ENCODE data around the gene RPS3A. TPM values are rescaled to one million over a fixed set of nuclear protein-coding genes. Genes with fewer than 3 reads are reported as not detected.
A peak's percentile ranks its signal among the peaks of the same experiment; 100 is the strongest.
"Not testable (repeated sequence)": the region's sequence is repeated elsewhere in the genome, so short reads cannot be mapped to it uniquely, and the experiment has no call there.

The RPS3A gene
- total RNA-seq, 1 experiment from 2014 or later, result 2,111 TPM

DNA sequence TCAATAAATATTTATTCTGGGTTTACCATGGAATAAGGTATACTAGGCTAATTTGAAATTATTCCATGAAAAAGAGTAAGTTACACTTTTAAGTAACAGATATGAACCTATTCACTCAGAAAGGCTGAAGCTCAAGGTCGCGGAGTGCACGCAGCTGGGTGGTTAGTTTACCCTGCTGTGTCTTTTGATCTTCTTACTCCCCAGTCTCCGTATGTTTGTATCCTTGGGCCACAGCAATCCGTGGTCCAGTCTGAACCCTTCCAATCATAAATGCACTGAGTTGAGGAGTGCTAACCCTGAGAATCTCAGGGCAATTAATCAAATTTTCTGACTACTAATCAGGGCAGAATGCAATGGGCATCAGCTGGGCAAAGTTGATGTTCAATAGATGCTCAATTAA lies 33.9 kb downstream of the RPS3A start (continued):
- TF ChIP-seq, protein P1, sequence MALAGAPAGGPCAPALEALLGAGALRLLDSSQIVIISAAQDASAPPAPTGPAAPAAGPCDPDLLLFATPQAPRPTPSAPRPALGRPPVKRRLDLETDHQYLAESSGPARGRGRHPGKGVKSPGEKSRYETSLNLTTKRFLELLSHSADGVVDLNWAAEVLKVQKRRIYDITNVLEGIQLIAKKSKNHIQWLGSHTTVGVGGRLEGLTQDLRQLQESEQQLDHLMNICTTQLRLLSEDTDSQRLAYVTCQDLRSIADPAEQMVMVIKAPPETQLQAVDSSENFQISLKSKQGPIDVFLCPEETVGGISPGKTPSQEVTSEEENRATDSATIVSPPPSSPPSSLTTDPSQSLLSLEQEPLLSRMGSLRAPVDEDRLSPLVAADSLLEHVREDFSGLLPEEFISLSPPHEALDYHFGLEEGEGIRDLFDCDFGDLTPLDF (CRISPR knock-in tag; IDR thresholded peaks at IDR 0.05), result no peak
- no peak for TF ChIP-seq RELA (CRISPR knock-in tag; IDR thresholded peaks at IDR 0.05; ENCODE audit: borderline replicate concordance)

DNA sequence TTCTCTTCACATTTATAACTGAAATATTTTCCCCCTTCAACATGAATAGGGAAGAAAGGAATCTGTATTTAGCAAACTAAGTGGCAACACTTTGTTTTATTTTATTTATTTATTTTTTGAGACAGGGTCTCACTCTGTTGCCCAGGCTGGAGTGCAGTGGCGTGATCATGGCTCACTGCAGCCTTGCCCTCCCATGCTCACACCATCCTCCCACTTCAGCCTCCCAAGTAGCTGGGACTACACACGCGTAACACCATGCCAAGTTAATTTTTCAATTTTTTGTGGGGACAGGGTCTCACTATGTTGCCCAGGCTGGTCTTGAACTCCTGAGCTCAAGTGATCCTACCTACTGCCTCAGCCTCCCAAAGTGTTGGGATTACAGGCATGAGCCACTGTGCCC lies 36.6 kb downstream of the RPS3A start:
- H3K27me3 Mint-ChIP-seq (ENCODE audit: low read depth); H3K9me3 Mint-ChIP-seq; H3K4me1 Mint-ChIP-seq; H3K27ac Mint-ChIP-seq; POLR2A ChIA-PET; ATAC-seq; H3K4me3 Mint-ChIP-seq; DNase-seq (ENCODE audit: low spot score): not testable (repeated sequence)
- CTCF ChIA-PET, result interaction anchor here (1.0 kb wide), 1 partner anchor 226 kb away, joined by 4 read pairs; no protein-coding TSS in a partner anchor
- peak; percentile 83 for TF ChIP-seq ZNF121 (CRISPR knock-in tag; IDR thresholded peaks at IDR 0.05)
- peaks cover 14% of the 10 kb centered on the region for H3K36me3 Mint-ChIP-seq

DNA sequence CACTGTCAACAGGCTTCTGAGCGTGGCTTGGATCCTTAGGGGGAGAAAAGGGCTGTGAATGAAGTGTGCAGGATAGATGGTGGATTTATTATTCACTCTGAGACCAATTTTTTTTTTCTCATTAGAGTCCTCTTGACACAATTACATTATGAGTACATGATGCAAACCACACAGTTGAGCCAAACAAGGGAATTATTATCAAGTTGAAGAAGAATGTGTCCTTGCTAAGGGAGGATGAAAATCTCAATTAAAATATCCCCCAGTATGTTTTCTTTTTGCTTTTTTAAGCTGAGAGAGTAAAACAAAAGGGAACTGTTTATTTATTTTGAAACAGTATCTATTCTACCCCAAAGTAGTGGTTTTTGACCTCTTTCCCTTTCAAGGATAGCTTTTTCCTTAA lies 40.4 kb downstream of the RPS3A start:
- Mint-ChIP-seq H3K4me3 (no peak overlapping the region), H3K27me3 (ENCODE audit: low read depth) (no peaks in the 10 kb centered on the region), H3K4me1 (peaks cover 6% of the 10 kb centered on the region; the same call in 1 of the 2 replicates), H3K9me3 (no peaks in the 10 kb centered on the region), H3K36me3 (peaks cover 19% of the 10 kb centered on the region), H3K27ac (no peak overlapping the region)
- DNase-seq (ENCODE audit: low spot score) (no peak), ATAC-seq (no peak)
- TF ChIP-seq ZNF423 (CRISPR knock-in tag; IDR thresholded peaks at IDR 0.05), result no peak
- no peak for TF ChIP-seq GABPB1 (CRISPR knock-in tag; IDR thresholded peaks at IDR 0.05)
- TF ChIP-seq, protein P2, sequence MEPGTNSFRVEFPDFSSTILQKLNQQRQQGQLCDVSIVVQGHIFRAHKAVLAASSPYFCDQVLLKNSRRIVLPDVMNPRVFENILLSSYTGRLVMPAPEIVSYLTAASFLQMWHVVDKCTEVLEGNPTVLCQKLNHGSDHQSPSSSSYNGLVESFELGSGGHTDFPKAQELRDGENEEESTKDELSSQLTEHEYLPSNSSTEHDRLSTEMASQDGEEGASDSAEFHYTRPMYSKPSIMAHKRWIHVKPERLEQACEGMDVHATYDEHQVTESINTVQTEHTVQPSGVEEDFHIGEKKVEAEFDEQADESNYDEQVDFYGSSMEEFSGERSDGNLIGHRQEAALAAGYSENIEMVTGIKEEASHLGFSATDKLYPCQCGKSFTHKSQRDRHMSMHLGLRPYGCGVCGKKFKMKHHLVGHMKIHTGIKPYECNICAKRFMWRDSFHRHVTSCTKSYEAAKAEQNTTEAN (CRISPR knock-in tag; IDR thresholded peaks at IDR 0.05), result no peak
- TF ChIP-seq, protein P3, sequence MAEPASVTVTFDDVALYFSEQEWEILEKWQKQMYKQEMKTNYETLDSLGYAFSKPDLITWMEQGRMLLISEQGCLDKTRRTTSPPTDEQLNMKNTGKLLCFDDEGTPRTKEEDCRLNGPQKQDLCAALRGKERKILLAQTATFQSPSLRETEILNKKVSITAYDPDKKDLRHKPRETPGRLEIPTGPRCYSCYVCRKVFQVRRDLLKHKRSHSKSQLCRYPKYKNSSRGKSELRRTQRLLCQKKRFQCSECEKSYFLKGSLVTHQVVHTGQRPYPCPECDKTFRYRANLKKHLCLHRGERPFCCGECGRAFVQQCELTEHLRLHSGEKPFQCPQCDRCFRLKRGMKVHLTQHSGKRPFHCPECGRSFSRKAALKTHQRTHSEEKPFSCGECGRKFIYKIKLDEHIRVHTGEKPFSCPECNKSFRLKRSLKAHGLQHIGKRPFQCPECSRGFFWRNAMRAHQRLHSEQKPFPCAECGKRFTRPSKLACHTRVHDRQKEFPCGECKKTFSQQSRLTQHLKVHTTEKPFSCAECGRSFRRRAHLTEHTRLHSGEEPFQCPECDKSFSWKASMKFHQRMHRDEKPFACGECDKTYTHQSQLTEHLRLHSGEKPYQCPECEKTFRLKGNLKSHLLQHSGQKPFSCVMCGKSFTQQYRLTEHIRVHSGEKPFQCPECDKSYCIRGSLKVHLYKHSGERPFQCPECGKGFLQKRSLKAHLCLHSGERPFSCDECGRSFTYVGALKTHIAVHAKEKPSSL (CRISPR knock-in tag; conservative IDR thresholded peaks at IDR 0.05), result no peak
- TF ChIP-seq, protein P4, sequence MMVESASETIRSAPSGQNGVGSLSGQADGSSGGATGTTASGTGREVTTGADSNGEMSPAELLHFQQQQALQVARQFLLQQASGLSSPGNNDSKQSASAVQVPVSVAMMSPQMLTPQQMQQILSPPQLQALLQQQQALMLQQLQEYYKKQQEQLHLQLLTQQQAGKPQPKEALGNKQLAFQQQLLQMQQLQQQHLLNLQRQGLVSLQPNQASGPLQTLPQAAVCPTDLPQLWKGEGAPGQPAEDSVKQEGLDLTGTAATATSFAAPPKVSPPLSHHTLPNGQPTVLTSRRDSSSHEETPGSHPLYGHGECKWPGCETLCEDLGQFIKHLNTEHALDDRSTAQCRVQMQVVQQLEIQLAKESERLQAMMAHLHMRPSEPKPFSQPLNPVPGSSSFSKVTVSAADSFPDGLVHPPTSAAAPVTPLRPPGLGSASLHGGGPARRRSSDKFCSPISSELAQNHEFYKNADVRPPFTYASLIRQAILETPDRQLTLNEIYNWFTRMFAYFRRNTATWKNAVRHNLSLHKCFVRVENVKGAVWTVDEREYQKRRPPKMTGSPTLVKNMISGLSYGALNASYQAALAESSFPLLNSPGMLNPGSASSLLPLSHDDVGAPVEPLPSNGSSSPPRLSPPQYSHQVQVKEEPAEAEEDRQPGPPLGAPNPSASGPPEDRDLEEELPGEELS (CRISPR knock-in tag; IDR thresholded peaks at IDR 0.05), result no peak
- TF ChIP-seq ZNF671 (CRISPR knock-in tag; IDR thresholded peaks at IDR 0.05), result no peak
- no peak for TF ChIP-seq ZNF232 (CRISPR knock-in tag; IDR thresholded peaks at IDR 0.05)
- TF ChIP-seq, protein P5, sequence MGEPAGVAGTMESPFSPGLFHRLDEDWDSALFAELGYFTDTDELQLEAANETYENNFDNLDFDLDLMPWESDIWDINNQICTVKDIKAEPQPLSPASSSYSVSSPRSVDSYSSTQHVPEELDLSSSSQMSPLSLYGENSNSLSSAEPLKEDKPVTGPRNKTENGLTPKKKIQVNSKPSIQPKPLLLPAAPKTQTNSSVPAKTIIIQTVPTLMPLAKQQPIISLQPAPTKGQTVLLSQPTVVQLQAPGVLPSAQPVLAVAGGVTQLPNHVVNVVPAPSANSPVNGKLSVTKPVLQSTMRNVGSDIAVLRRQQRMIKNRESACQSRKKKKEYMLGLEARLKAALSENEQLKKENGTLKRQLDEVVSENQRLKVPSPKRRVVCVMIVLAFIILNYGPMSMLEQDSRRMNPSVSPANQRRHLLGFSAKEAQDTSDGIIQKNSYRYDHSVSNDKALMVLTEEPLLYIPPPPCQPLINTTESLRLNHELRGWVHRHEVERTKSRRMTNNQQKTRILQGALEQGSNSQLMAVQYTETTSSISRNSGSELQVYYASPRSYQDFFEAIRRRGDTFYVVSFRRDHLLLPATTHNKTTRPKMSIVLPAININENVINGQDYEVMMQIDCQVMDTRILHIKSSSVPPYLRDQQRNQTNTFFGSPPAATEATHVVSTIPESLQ (CRISPR knock-in tag; IDR thresholded peaks at IDR 0.05), result no peak
- no peak for TF ChIP-seq JAZF1 (CRISPR knock-in tag; IDR thresholded peaks at IDR 0.05)
- TF ChIP-seq, protein P6, sequence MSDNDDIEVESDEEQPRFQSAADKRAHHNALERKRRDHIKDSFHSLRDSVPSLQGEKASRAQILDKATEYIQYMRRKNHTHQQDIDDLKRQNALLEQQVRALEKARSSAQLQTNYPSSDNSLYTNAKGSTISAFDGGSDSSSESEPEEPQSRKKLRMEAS (CRISPR knock-in tag; IDR thresholded peaks at IDR 0.05), result no peak
- TF ChIP-seq, protein P7, sequence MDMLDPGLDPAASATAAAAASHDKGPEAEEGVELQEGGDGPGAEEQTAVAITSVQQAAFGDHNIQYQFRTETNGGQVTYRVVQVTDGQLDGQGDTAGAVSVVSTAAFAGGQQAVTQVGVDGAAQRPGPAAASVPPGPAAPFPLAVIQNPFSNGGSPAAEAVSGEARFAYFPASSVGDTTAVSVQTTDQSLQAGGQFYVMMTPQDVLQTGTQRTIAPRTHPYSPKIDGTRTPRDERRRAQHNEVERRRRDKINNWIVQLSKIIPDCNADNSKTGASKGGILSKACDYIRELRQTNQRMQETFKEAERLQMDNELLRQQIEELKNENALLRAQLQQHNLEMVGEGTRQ (CRISPR knock-in tag; IDR thresholded peaks at IDR 0.05), result no peak
- TF ChIP-seq NR2C2 (CRISPR knock-in tag; IDR thresholded peaks at IDR 0.05), result no peak
- TF ChIP-seq, protein P8, sequence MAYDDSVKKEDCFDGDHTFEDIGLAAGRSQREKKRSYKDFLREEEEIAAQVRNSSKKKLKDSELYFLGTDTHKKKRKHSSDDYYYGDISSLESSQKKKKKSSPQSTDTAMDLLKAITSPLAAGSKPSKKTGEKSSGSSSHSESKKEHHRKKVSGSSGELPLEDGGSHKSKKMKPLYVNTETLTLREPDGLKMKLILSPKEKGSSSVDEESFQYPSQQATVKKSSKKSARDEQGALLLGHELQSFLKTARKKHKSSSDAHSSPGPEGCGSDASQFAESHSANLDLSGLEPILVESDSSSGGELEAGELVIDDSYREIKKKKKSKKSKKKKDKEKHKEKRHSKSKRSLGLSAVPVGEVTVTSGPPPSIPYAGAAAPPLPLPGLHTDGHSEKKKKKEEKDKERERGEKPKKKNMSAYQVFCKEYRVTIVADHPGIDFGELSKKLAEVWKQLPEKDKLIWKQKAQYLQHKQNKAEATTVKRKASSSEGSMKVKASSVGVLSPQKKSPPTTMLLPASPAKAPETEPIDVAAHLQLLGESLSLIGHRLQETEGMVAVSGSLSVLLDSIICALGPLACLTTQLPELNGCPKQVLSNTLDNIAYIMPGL (CRISPR knock-in tag; IDR thresholded peaks at IDR 0.05), result no peak
- no peak for TF ChIP-seq SMAD4 (CRISPR knock-in tag; IDR thresholded peaks at IDR 0.05)
- ChIA-PET CTCF (no interaction called here), POLR2A (no interaction called here)

Measured in WTC11 (cell line).